ENCODE results near the gene MAPKAPK2.

DNA sequence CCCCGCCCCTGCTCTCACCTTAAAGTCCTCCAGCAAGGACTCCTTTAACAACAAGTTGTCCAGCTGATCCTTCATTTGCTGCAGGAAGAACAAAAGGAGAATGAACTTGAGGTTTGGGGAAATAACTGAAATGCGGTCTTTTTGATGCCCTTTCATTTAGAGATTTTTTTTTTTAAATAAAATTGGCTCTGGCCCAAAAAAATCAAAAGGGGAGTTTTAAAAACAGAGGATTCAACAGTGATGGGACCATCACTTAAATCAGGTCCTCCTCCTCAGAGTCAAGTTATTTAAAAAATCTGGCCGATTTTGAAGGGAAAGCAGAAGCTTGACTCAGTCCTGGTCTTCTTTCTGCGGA, 86.6 kb downstream of the MAPKAPK2 start:
- TF ChIP-seq SP1 (IDR thresholded peaks at IDR 0.05) (no peak), BHLHE40 (IDR thresholded peaks at IDR 0.05; ENCODE audit: borderline replicate concordance) (no peak), TARDBP (IDR thresholded peaks at IDR 0.05) (no peak), FOXA1 (IDR thresholded peaks at IDR 0.05) (no peak), ZNF384 (IDR thresholded peaks at IDR 0.05) (no peak), LEF1 (IDR thresholded peaks at IDR 0.05; ENCODE audit: borderline replicate concordance) (no peak), ARNT (IDR thresholded peaks at IDR 0.05) (no peak), L3MBTL2 (conservative IDR thresholded peaks at IDR 0.05) (no peak), FOXM1 (IDR thresholded peaks at IDR 0.05; ENCODE audit: borderline replicate concordance) (no peak), ELF4 (IDR thresholded peaks at IDR 0.05) (no peak), FOXK2 (IDR thresholded peaks at IDR 0.05) (no peak)
